Glutamatergic neuron (in vitro differentiated cells): Measurements from ENCODE around the gene DLX5. TPM values are rescaled to one million over a fixed set of nuclear protein-coding genes. Genes with fewer than 3 reads are reported as not detected.

Experiments used
- DNase-seq: peaks from one replicate; pipeline ENCODE4 v3.0.0; 2022
- H3K27ac Mint-ChIP-seq: one replicate; pipeline ENCODE4 v1.8.0; 2020; ENCODE audit warnings: mild to moderate bottlenecking, mixed read lengths, inconsistent platforms; ENCODE audit not compliant: unreplicated experiment
- H3K27me3 Mint-ChIP-seq: one replicate; pipeline ENCODE4 v1.8.0; 2020; ENCODE audit warnings: mild to moderate bottlenecking, moderate library complexity, mixed read lengths, inconsistent platforms; ENCODE audit not compliant: unreplicated experiment
- H3K36me3 Mint-ChIP-seq: one replicate; pipeline ENCODE4 v1.8.0; 2020; ENCODE audit warnings: mild to moderate bottlenecking, mixed read lengths, inconsistent platforms; ENCODE audit not compliant: unreplicated experiment
- H3K4me1 Mint-ChIP-seq: one replicate; pipeline ENCODE4 v1.8.0; 2020; ENCODE audit warnings: mild to moderate bottlenecking, low read depth, mixed read lengths, inconsistent platforms; ENCODE audit not compliant: unreplicated experiment
- H3K4me3 Mint-ChIP-seq: one replicate; pipeline ENCODE4 v1.8.0; 2020; ENCODE audit warnings: mild to moderate bottlenecking, mixed read lengths, inconsistent platforms; ENCODE audit not compliant: unreplicated experiment
- H3K9me3 Mint-ChIP-seq: one replicate; pipeline ENCODE4 v1.8.0; 2020; ENCODE audit warnings: mild to moderate bottlenecking, moderate library complexity, mixed read lengths, inconsistent platforms; ENCODE audit not compliant: unreplicated experiment
- total RNA-seq: library from RNA; stranded (reverse); fragmentation: NEBNext Ultra II Directional; extraction: Animal tissue kit (Norgen Biotek cat#: 25700); gene quantifications from one replicate; pipeline ENCODE4 v1.2.1, GENCODE V29; 2021; ENCODE audit not compliant: unreplicated experiment
- TF ChIP-seq, protein P1 (sequence below): fragments of 200-600 bp; sonication (generic); IDR thresholded peaks from one replicate; pipeline ENCODE4 v1.5.0; 2021; ENCODE audit not compliant: partially characterized antibody, unreplicated experiment

The DLX5 gene
- total RNA-seq, 1 donor from 2014 or later, result not detected

DNA sequence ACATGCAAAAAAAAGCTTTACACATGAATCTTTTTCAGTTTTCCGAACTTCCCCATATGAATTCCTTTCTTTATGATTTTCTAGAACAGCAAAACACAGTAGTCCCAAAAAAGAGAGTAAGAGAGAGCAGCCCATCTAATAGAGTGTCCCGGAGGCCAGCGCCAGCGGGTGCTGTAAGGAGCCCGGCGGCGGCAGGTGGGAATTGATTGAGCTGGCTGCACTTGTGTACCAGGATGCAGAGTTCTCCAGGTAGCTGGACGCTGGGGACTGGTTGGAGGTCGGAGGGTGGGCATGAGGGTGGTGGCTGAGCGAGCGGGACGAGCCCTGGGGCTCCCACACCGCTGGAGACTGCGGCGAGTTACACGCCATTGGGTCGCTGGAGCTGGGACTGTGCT, 4.0 kb downstream of the DLX5 start:
- peaks cover 29% of the 10 kb centered on the region for H3K9me3 Mint-ChIP-seq

GRCh38 chr7:97019710-97020225, 4.9 kb downstream of the DLX5 start:
- H3K27me3 Mint-ChIP-seq, result peaks cover 72% of the 10 kb centered on the region
- no peak for DNase-seq
- H3K27ac Mint-ChIP-seq, result no peak overlapping the region
- H3K4me1 Mint-ChIP-seq, result peaks cover 17% of the 10 kb centered on the region
- no peaks in the 10 kb centered on the region for H3K36me3 Mint-ChIP-seq
- no peak overlapping the region for H3K4me3 Mint-ChIP-seq
- TF ChIP-seq, protein P1, sequence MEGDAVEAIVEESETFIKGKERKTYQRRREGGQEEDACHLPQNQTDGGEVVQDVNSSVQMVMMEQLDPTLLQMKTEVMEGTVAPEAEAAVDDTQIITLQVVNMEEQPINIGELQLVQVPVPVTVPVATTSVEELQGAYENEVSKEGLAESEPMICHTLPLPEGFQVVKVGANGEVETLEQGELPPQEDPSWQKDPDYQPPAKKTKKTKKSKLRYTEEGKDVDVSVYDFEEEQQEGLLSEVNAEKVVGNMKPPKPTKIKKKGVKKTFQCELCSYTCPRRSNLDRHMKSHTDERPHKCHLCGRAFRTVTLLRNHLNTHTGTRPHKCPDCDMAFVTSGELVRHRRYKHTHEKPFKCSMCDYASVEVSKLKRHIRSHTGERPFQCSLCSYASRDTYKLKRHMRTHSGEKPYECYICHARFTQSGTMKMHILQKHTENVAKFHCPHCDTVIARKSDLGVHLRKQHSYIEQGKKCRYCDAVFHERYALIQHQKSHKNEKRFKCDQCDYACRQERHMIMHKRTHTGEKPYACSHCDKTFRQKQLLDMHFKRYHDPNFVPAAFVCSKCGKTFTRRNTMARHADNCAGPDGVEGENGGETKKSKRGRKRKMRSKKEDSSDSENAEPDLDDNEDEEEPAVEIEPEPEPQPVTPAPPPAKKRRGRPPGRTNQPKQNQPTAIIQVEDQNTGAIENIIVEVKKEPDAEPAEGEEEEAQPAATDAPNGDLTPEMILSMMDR, result no peak
- H3K9me3 Mint-ChIP-seq, result peaks cover 29% of the 10 kb centered on the region

More for the DNA sequence above, 4.0 kb downstream of the DLX5 start:
- Mint-ChIP-seq H3K36me3 (no peaks in the 10 kb centered on the region), H3K27me3 (peaks cover 73% of the 10 kb centered on the region), H3K27ac (no peak overlapping the region), H3K4me1 (peaks cover 21% of the 10 kb centered on the region), H3K4me3 (peak overlapping the region; percentile 46)
- DNase-seq, result no peak
- TF ChIP-seq, protein P1, result no peak

DNA sequence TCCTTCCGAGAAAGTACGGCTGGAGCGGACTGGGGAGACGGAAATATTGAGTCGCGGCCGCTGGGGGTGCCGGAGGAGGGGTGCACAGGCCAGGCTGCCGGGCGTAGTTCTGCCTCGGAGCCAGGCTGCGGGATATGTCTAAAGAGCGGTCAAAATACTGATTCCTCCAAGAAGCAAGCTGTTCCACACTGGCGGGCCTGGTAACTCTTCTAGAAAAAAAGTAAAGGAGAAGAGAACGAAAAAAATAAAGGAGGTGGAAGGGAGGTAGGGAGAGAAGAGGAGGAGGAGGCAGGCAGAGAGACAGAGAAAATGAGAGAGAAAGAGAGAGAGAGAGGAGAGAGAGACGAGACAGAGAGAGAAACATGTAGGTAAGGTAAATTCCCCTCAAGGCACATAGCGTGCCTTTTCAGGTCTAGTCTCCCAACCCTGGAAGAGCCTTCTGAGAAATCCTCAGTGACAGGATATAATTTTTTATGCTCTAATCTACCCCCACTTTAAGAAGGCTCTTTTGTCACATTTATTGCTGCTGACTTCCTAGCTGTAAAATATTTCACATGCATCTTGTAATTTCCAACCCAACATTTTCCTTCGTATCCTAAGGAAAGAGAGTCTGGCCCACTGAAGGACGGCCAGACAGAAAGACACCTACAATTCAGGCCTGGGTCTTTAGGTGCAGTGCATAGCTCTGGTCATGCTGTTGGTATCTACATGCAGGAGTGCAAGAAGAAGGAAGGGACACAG, 5.7 kb downstream of the DLX5 start:
- Mint-ChIP-seq H3K27me3 (peaks cover 71% of the 10 kb centered on the region), H3K27ac (no peak overlapping the region), H3K4me1 (peaks cover 13% of the 10 kb centered on the region), H3K9me3 (peaks cover 36% of the 10 kb centered on the region), H3K4me3 (no peak overlapping the region), H3K36me3 (no peaks in the 10 kb centered on the region)
- TF ChIP-seq, protein P1, result no peak
- no peak for DNase-seq

- H3K4me1 Mint-ChIP-seq, result peaks cover 13% of the 10 kb centered on the region
- H3K27me3 Mint-ChIP-seq, result peaks cover 72% of the 10 kb centered on the region
- no peaks in the 10 kb centered on the region for H3K36me3 Mint-ChIP-seq
- H3K27ac Mint-ChIP-seq, result no peak overlapping the region
- TF ChIP-seq, protein P1, result no peak
- DNase-seq, result no peak
- H3K4me3 Mint-ChIP-seq, result no peak overlapping the region
- peaks cover 34% of the 10 kb centered on the region for H3K9me3 Mint-ChIP-seq
Measured at GRCh38 chr7:97018126-97018601, 6.5 kb downstream of the DLX5 start.
